HUDEP-2 (cell line): ENCODE measurements around the gene HMGN4.
A peak's percentile ranks its signal among the peaks of the same experiment; 100 is the strongest.

ENCODE experiments used
- DNase-seq, 76 experiments: peaks; one replicate each; lab custom pipeline; 2025; ENCODE audit not compliant: unreplicated experiment in 76 of 76; lab: John Stamatoyannopoulos, UW

The HMGN4 gene

DNA sequence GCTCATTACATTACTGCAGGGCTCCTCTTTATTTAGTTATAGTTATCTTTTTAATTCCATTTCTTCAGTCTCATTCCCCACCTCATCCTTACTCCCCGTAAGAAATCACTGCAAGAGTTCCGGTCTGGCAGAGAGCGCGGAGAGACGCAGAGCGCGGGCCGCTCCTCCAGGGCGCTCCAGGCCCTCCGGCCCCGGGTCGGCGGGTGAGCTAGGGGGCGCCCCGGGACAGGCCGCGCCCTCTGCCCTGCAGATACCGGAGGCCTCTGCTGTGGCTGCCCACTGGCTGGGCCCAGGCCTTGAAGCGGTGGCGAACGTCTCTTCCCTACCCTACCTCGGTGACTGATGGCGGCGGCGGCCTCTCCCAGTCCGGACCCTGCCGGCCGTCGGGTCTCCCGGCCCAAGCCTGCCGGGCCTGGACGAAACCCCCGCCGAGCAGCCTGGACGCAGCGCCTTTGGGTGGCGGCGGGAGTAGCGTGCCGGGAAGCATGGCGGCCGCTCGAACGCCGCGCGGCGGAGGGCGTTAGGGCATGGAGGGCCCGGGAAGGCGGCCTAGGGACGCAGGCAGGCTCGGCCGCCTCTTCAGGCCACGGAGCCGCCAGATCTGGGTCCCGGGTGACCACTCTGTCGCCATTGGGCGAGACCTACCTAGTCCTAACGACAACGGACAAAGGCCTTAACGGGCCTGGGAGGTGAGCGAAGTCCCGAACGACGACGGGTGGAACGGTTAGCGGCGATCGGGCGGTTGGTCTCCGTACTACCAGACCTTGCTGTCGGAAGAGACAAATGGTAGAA is 16.4 kb upstream of the HMGN4 start:
- peak in 72 of 76 experiments; percentile 29 to 99 (median 80) for DNase-seq

- DNase-seq = peak in 45 of 76 experiments; percentile 7 to 80 (median 41)
Observed at GRCh38 chr6:26522486-26523228, 15.5 kb upstream of the HMGN4 start.

- peak in 3 of 76 experiments; percentile 23 to 36 (median 29) for DNase-seq
Observed at GRCh38 chr6:26524314-26524713, 13.9 kb upstream of the HMGN4 start.

- no peak for DNase-seq
Observed at GRCh38 chr6:26524722-26525370, 13.3 kb upstream of the HMGN4 start.

GRCh38 chr6:26525838-26526237 is 12.3 kb upstream of the HMGN4 start:
- DNase-seq = no peak

GRCh38 chr6:26526928-26527327 is 11.2 kb upstream of the HMGN4 start:
- no peak for DNase-seq

DNA sequence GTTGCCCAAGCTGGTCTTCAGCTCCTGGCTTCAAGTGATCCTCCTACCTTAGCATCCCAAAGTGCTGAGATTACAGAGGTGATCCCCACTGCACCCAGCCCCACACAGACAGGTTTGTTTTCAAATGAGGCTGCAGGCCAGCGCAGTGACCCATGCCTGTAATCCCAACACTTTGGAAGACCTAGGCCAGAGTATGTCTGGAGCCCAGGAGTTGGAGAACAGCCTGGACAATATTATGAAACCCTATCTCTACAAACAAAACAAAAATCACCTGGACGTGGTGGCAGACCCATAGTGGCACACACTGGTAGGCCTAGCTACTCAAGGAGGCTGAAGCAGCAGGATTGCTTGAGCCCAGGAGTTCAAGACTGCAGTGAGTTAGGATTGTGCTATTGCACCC is 8.0 kb upstream of the HMGN4 start:
- no peak for DNase-seq

GRCh38 chr6:26531897-26532296 is 6.3 kb upstream of the HMGN4 start:
- DNase-seq = no peak

DNA sequence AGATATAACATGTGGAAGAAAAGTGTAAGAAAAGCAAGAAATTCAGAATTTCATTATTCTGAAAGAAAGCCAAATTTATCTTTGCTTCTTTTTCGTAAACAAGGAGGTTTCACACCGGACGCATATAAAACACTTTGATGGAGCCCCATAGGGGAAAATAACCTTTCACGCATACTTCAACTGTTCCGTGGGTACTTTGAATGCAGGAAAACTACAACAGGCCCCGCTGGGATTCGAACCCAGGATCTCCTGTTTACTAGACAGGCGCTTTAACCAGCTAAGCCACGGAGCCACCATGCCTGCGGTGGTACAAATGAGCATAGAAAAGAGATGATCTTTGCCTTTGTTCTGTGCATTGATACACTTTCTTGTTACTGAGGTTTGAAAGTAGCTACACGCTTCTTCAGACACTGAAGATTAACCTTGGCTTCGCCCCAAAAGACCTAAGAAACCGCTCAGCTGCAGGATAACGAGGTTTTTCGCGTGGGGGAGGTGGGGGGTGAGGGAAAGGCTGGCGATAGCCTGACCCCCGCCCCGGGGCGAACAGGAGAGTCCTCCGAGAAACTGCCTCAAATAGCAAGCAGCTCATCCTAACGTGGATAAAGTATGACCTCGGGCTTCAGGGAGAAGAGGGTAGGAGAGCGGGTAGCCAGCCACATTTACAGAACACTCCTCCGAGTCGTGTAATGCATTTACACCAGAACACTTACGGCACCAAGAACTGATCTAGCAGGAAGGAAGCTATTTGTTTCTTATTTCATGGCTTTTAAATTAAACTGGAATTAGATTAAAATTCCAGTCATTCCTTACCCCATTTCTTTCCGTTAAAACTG is 5.3 kb upstream of the HMGN4 start:
- DNase-seq = peak in 73 of 76 experiments; percentile 56 to 99 (median 95)

DNA sequence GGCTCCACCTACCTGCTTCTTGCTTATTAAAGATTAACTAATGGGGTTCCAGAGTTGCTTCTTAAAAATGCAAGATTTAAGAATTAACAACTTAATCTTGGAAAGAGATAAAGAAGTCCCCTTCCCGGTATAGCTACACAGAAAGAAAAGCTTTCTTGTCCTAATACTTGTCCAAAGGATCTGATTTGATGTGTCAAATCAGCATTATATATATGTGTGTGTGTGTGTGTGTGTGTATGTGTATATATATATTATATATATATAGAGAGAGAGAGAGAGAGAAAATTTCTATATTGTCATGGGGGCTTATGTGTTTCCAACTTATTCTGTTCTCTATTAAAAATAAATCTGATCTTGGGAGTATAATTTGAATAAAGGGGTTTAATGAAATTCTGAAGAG is 4.6 kb upstream of the HMGN4 start:
- DNase-seq = no peak

DNA sequence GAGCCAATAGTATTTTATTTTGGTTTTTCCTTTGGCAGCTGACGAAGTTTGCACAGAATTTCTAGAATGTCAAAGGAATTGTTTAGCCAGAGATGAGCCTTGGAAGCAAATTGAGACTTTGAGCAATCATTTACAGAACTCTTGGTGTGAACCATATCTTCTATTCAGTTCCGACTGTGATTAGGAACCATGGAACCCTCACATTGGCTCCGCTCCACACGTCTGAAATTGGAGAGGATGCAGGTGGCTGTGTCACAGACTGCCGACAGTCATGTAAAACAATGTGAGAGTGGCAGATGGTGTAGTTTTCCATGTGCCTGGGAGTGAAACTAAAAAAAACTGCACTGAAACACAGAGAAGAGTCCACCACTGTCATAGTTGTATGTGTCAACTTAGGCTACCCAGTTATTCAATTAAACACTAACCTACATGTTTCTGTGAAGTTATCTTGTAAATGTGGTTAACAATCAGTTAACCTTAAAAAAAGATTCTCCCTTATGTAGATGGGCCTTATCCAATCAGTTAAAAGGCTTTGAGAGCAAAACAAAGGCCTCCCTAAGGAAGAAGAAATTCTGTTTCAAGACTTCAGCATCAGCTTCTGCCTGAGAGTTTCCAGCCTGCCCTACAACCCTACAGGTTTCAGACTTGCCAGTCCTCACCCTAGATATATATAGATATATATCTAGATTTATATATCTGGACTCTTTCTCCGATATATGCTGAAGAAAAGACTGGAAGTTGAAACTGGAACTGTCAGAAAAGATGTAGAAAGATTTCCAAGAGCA is 3.3 kb upstream of the HMGN4 start:
- peak in 1 of 76 experiments; percentile 14 for DNase-seq

DNA sequence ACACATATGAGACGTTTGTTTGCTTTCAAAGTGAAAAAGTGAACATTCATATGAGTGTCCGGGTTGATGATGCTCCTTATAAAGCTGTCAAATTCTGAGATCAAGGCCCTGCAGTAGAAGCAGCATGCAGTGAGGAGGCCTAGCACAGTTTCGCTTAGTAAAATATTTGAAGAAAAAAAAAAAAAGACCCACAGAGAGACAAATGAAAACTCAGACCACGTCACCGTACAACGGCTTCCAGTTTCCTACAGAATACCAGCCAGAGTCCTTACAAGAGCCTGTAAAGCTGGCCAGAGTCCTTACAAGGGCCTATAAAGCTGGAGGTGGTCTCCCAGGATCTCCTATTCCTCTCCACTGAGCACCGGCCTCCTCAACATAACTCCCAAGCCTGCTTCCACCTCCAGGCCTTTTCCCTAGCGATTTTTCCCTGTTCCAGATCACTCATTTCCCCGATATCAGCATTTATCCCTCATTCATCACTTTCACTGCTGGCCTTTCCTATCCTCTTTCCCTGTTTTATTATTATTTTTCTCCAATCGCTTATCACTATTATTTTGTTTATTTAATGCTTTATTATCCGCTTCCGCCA is 1.5 kb upstream of the HMGN4 start:
- peak in 44 of 76 experiments; percentile 9 to 67 (median 42) for DNase-seq

DNA sequence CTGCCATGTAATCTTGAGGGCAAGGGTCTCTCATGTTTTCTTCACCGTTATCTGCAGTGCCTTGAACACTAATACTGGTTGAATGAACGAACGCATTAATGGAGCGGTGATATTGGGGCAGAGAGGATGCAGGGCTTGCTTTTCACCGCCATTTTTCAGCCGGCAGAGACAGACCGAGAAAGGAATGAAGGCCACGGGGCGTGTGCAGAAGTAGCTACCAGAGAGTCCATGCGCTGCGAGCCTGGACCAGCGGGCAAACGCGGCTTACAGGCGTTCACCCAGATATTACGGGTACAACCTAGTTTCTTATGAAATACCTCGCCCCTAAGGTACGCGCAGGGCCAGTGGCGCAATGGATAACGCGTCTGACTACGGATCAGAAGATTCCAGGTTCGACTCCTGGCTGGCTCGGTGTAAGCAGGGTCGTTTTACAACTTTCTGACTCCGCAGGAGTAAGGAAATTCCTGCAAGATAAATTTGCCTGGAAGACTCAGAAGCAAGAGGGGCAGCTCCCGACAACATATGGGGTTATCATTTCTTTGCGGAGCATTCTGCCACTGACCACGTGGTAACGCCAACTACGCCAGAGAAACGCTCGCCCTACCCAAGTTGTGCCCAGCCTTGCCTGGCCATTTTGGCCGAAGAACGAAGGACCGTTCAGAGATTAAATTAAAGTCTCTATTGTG is 863 bp upstream of the HMGN4 start:
- peak in 74 of 76 experiments; percentile 79 to 99 (median 95) for DNase-seq

- DNase-seq = peak in 1 of 76 experiments; percentile 58
Observed at GRCh38 chr6:26538572-26538902, 371 bp downstream of the HMGN4 start.

- DNase-seq = no peak
Observed at GRCh38 chr6:26539071-26539615, 977 bp downstream of the HMGN4 start.

- no peak for DNase-seq
Observed at GRCh38 chr6:26541579-26541978, 3.4 kb downstream of the HMGN4 start.

DNA sequence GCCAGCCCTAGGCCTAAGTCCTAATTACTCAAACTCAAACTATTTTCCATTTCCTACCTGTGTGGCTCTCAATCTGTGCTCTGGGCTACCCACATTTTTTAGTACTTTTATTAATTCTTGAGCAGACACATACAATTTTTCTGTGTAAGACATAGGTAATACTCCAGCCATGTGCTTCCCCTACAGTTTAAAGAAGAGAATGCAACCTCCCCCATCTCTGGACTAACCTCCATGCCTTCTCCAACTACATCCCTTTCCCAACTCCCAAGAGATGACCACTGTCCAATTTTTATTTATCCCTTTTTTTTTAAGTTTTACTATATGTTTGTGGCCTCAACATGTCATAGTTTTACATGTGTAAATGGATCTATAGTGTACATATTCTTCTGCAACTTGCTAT is 5.8 kb downstream of the HMGN4 start:
- peak in 4 of 76 experiments; percentile 10 to 22 (median 18) for DNase-seq

- no peak for DNase-seq
Observed at GRCh38 chr6:26544473-26544872, 6.3 kb downstream of the HMGN4 start.

GRCh38 chr6:26545627-26546026 is 7.5 kb downstream of the HMGN4 start:
- DNase-seq = no peak
